Measurements from ENCODE around the gene LENG9.
"Not testable (repeated sequence)": the region's sequence is repeated elsewhere in the genome, so short reads cannot be mapped to it uniquely, and the experiment has no call there.

The LENG9 gene

GRCh38 chr19:54478677-54479266 is 15.2 kb upstream of the LENG9 start:
- no peak for DNase-seq (ENCODE audit: low read depth)

GRCh38 chr19:54477650-54478049 is 14.1 kb upstream of the LENG9 start:
- no peak for DNase-seq (ENCODE audit: low read depth)

- no peak for DNase-seq (ENCODE audit: low read depth)
Observed at GRCh38 chr19:54475706-54476105, 12.1 kb upstream of the LENG9 start.

- DNase-seq (ENCODE audit: low read depth): no peak
Observed at GRCh38 chr19:54473892-54474372, 10.4 kb upstream of the LENG9 start.

GRCh38 chr19:54473071-54473891 is 9.7 kb upstream of the LENG9 start, which contains the start of gene CDC42EP5:
TSS of gene CDC42EP5 (minus strand) at chr19:54473296. CDS start at chr19:54465547, 7,749 bp downstream.
- no peak for DNase-seq (ENCODE audit: low read depth)

GRCh38 chr19:54470991-54471782 is 7.6 kb upstream of the LENG9 start:
- no peak for DNase-seq (ENCODE audit: low read depth)

GRCh38 chr19:54470276-54470887 is 6.8 kb upstream of the LENG9 start:
- no peak for DNase-seq (ENCODE audit: low read depth)

GRCh38 chr19:54469496-54469934 is 5.9 kb upstream of the LENG9 start:
- DNase-seq (ENCODE audit: low read depth): no peak

GRCh38 chr19:54466110-54466480 is 2.5 kb upstream of the LENG9 start:
- DNase-seq (ENCODE audit: low read depth): not testable (repeated sequence)

GRCh38 chr19:54465426-54466109 is 2.0 kb upstream of the LENG9 start:
- no peak for DNase-seq (ENCODE audit: low read depth)

- DNase-seq (ENCODE audit: low read depth): peak; percentile 35
Observed at GRCh38 chr19:54464630-54465425, 1.2 kb upstream of the LENG9 start.

- DNase-seq (ENCODE audit: low read depth): peak; percentile 79
Observed at GRCh38 chr19:54464044-54464629, 559 bp upstream of the LENG9 start.

- DNase-seq (ENCODE audit: low read depth): peak; percentile 53
Observed at GRCh38 chr19:54462655-54463530, 685 bp downstream of the LENG9 start.

GRCh38 chr19:54462047-54462654 is 1.4 kb downstream of the LENG9 start:
- no peak for DNase-seq (ENCODE audit: low read depth)

GRCh38 chr19:54461613-54462012 is 2.0 kb downstream of the LENG9 start:
- no peak for DNase-seq (ENCODE audit: low read depth)

GRCh38 chr19:54461210-54461609 is 2.4 kb downstream of the LENG9 start:
- no peak for DNase-seq (ENCODE audit: low read depth)

GRCh38 chr19:54460230-54461005 is 3.2 kb downstream of the LENG9 start:
- DNase-seq (ENCODE audit: low read depth): no peak

Data from T follicular helper cell (primary cell).